Liver (tissue), 9 donors: ENCODE measurements around the gene SMARCA1. TPM values are rescaled to one million over a fixed set of nuclear protein-coding genes. Genes with fewer than 3 reads are reported as not detected.
"Not testable (repeated sequence)": the region's sequence is repeated elsewhere in the genome, so short reads cannot be mapped to it uniquely, and the experiment has no call there.

Experiments
- DNase-seq: peaks from one replicate; pipeline ENCODE4 v3.0.0-alpha.2; 2017; ENCODE audit warnings: low spot score
- H3K27ac ChIP-seq, 2 donors: one replicate each; pipeline ENCODE4 v1.7.0; 2013; ENCODE audit warnings: inconsistent platforms in 2 of 2, low read length in 2 of 2, control low read depth in 1 of 2, low read depth in 1 of 2, mild to moderate bottlenecking in 1 of 2
- H3K27me3 ChIP-seq, 4 donors: one replicate each; pipeline versions ENCODE4 v1.6.1 to v1.7.0; 2013; ENCODE audit warnings: low read length in 3 of 4, inconsistent platforms in 1 of 4, mild to moderate bottlenecking in 1 of 4, moderate library complexity in 1 of 4; ENCODE audit not compliant: control insufficient read depth in 4 of 4, insufficient read depth in 4 of 4
- H3K36me3 ChIP-seq, 4 donors: one replicate each; pipeline versions ENCODE4 v1.6.1 to v1.7.0; 2013; ENCODE audit warnings: low read length in 3 of 4, mild to moderate bottlenecking in 3 of 4, low read depth in 1 of 4, moderate library complexity in 1 of 4; ENCODE audit not compliant: control insufficient read depth in 4 of 4, insufficient read depth in 3 of 4
- H3K4me1 ChIP-seq, 4 donors: one replicate each; pipeline versions ENCODE4 v1.6.1 to v1.7.0; 2013; ENCODE audit warnings: low read length in 3 of 4, mild to moderate bottlenecking in 3 of 4, moderate library complexity in 1 of 4; ENCODE audit not compliant: control insufficient read depth in 4 of 4, insufficient read depth in 4 of 4
- H3K4me3 ChIP-seq, 3 donors: one replicate each; pipeline versions ENCODE4 v1.6.1 to v1.7.0; 2013; ENCODE audit warnings: low read length in 3 of 3, control low read depth in 1 of 3, low read depth in 1 of 3, mild to moderate bottlenecking in 1 of 3
- H3K9ac ChIP-seq, 2 donors: one replicate each; pipeline ENCODE4 v1.7.0; 2013; ENCODE audit warnings: low read length in 2 of 2, mild to moderate bottlenecking in 2 of 2, moderate library complexity in 2 of 2, control low read depth in 1 of 2, low read depth in 1 of 2
- H3K9me3 ChIP-seq, 4 donors: one replicate each; pipeline versions ENCODE4 v1.6.1 to v1.7.0; 2013; ENCODE audit warnings: low read length in 3 of 4; ENCODE audit not compliant: control insufficient read depth in 4 of 4
- FOXA1 ChIP-seq: IDR thresholded peaks from 2 replicates; pipeline ENCODE4 v1.6.1; 2016; ENCODE audit warnings: antibody characterized with exemption
- GABPA ChIP-seq, 2 donors: IDR thresholded peaks in 1 of 2; conservative IDR thresholded peaks in 1 of 2; 2 replicates each; pipeline ENCODE4 v1.6.1; 2016; ENCODE audit warnings: antibody characterized with exemption in 2 of 2, mild to moderate bottlenecking in 1 of 2, moderate library complexity in 1 of 2
- HNF4A ChIP-seq, 2 donors: conservative IDR thresholded peaks; 2 replicates each; pipeline ENCODE4 v1.6.1; 2016; ENCODE audit warnings: antibody characterized with exemption in 2 of 2, mild to moderate bottlenecking in 2 of 2
- HNF4G ChIP-seq: IDR thresholded peaks from 2 replicates; pipeline ENCODE4 v1.6.1; 2016; ENCODE audit warnings: antibody characterized with exemption
- RAD21 ChIP-seq, 2 donors: IDR thresholded peaks; 2 replicates each; pipeline ENCODE4 v1.6.1; 2016; ENCODE audit warnings: antibody characterized with exemption in 2 of 2, mild to moderate bottlenecking in 2 of 2
- REST ChIP-seq: IDR thresholded peaks from 2 replicates; pipeline ENCODE4 v1.6.1; 2016; ENCODE audit warnings: antibody characterized with exemption, mild to moderate bottlenecking
- SP1 ChIP-seq: IDR thresholded peaks from 2 replicates; pipeline ENCODE4 v1.6.1; 2018; ENCODE audit warnings: antibody characterized with exemption, mild to moderate bottlenecking
- ZBTB33 ChIP-seq: IDR thresholded peaks from 2 replicates; pipeline ENCODE4 v1.6.1; 2016; ENCODE audit warnings: antibody characterized with exemption
- WGBS: extraction: QIAGEN DNeasy Blood & Tissue Kit; methylation state at CpG from one replicate; pipeline ENCODE4 v1.1.7; 2013; 5-methylcytosine and 5-hydroxymethylcytosine counted together
- polyA plus RNA-seq, 2 donors: library from polyadenylated mRNA; stranded (reverse) in 1 of 2; unstranded in 1 of 2; fragments of 200-250 nt in 1 of 2; fragments of >200 nt in 1 of 2; fragmentation: Nextera tagmentation in 1 of 2; extraction: Ambion mirVana in 1 of 2; gene quantifications; one replicate each; pipeline versions ENCODE4 v1.2.1 to v1.2.3, GENCODE V29; 2013 to 2015
- total RNA-seq, 2 donors: library from RNA; depleted of rRNA; stranded (reverse); fragments of >200 nt; gene quantifications; one replicate each; pipeline ENCODE4 v1.2.3, GENCODE V29; 2014
- TF ChIP-seq, protein P1 (sequence below): IDR thresholded peaks from 2 replicates; pipeline ENCODE4 v1.6.1; 2016; ENCODE audit warnings: antibody characterized with exemption
- donor health status: healthy.
- donor health status: healthy.
- donor health status: healthy.
- donor health status: healthy.
- donor health status: healthy.

SMARCA1 gene
- total and polyA plus RNA-seq, 4 donors = 14.7 to 44.2 (median 23.9) TPM

DNA sequence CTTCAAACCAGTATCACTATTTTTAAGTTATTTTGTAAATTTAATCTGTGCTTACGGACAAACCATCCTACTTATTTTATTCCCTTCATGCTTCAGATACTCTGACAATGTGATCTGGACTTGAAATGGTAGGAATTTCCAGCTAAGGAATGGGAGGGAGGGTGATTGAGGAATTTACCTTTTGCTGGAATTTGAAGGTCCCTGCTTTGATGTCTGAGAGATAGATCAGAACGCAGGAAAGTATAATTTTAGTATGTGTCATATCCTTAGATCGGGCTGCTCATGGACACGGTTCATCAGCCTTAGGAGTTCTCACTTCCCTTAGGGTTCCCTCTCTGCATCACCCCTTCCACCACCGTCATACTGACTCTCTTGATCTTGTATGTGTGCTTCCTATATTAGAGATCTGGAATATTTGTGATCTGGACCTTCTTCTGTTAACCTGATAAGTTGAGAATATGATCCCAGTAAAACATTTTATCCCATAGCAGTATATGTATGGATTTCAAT is 33.6 kb upstream of the SMARCA1 start:
- Histone ChIP-seq H3K4me1 (no peaks in the 10 kb centered on the region), H3K9me3 (no peaks in the 10 kb centered on the region), H3K27me3 (no peaks in the 10 kb centered on the region), H3K9ac (no peak overlapping the region), H3K4me3 (no peak overlapping the region), H3K27ac (no peak overlapping the region), H3K36me3 (peaks cover 0 to 23% (median 13%) of the 10 kb centered on the region in 4 donors)
- DNase-seq = no peak
- WGBS = 92% methylated on average over 5 of the region's 5 CpGs
- TF ChIP-seq GABPA (IDR thresholded peaks at IDR 0.05 in 1 of 2, conservative IDR thresholded peaks at IDR 0.05 in 1 of 2) = no peak
- TF ChIP-seq RAD21 (IDR thresholded peaks at IDR 0.05) = no peak
- no peak for TF ChIP-seq ZBTB33

DNA sequence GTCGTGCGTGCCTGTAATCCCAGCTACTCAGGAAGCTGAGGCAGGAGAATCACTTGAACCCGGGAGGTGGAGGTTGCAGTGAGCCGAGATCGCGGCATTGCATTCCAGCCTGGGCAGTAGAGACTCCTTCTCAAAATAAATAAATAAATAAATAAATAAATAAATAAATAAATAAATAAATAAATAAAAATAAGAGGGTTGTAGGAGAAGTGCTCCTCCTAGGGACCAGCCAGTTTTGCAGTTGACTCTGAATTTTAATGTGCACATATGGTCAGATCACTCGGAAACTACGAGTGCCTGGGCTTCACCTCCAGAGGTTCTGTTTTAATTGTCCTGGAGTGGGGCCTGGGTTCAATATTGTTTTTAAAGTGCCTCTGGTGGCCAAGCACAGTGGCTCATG is 31.5 kb upstream of the SMARCA1 start:
- H3K9ac ChIP-seq, H3K27ac ChIP-seq, DNase-seq, H3K4me1 ChIP-seq, H3K27me3 ChIP-seq, H3K4me3 ChIP-seq, H3K9me3 ChIP-seq: not testable (repeated sequence)
- WGBS = 91% methylated on average over 8 of the region's 8 CpGs
- H3K36me3 ChIP-seq = peaks cover 0 to 16% (median 9%) of the 10 kb centered on the region in 4 donors
- peak; percentile 10 to 33 for TF ChIP-seq RAD21 (IDR thresholded peaks at IDR 0.05)

GRCh38 chrX:129553619-129554288 is 30.5 kb upstream of the SMARCA1 start:
- Histone ChIP-seq H3K27me3 (no peaks in the 10 kb centered on the region), H3K4me1 (peaks cover 0 to 5% (median 2%) of the 10 kb centered on the region in 4 donors), H3K9me3 (no peaks in the 10 kb centered on the region), H3K9ac (no peak overlapping the region), H3K4me3 (no peak overlapping the region), H3K27ac (no peak overlapping the region), H3K36me3 (peaks cover 0 to 10% (median 3%) of the 10 kb centered on the region in 4 donors)
- DNase-seq = no peak
- TF ChIP-seq HNF4G = no peak
- TF ChIP-seq, protein P1, sequence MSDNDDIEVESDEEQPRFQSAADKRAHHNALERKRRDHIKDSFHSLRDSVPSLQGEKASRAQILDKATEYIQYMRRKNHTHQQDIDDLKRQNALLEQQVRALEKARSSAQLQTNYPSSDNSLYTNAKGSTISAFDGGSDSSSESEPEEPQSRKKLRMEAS = no peak
- TF ChIP-seq FOXA1 = no peak
- TF ChIP-seq RAD21 (IDR thresholded peaks at IDR 0.05) = no peak
- TF ChIP-seq HNF4A (conservative IDR thresholded peaks at IDR 0.05) = no peak
- no peak for TF ChIP-seq SP1
- TF ChIP-seq REST = no peak
- WGBS = 77% methylated on average over 3 of the region's 3 CpGs
